ENCODE data around the gene PPP2R2B. TPM values are rescaled to one million over a fixed set of nuclear protein-coding genes. Genes with fewer than 3 reads are reported as not detected.

Gene PPP2R2B
- total and polyA plus RNA-seq, 2 donors (not counting 3 experiments of a cell fraction or from before 2014, with no cell fraction given): not detected

- no peak for FAIRE-seq
- H2AFZ ChIP-seq (ENCODE audit: low read depth, low read length): no peak overlapping the region
- H4K20me1 ChIP-seq (replicated peaks; ENCODE audit: control insufficient read depth, extremely low read depth, insufficient read depth, low read length): no peaks in the 10 kb centered on the region
- H3K9ac ChIP-seq (replicated peaks; ENCODE audit: extremely low read depth, insufficient read depth, low read length): no peak overlapping the region
- peaks cover 0 to 1% of the 10 kb centered on the region in 2 experiments for H3K27me3 ChIP-seq (ENCODE audit: control insufficient read depth in 2 of 2, insufficient read depth in 2 of 2, low read length in 2 of 2)
- H3K79me2 ChIP-seq (ENCODE audit: control insufficient read depth, insufficient read depth, low read length): no peaks in the 10 kb centered on the region
- no peak for DNase-seq (ENCODE audit: low read depth, low spot score)
- no peak overlapping the region for H3K27ac ChIP-seq (ENCODE audit: insufficient read depth, low read depth, low read length)
- intact Hi-C loops (cut with micrococcal nuclease) (no loop called here), dilution Hi-C loops (cut with MboI; ENCODE audit: extremely low pct_ligation_motif_present, low sequenced_read_pairs) (no loop called here)
- H3K9me3 ChIP-seq (replicated peaks; ENCODE audit: control insufficient read depth, insufficient read depth, low read length): no peaks in the 10 kb centered on the region
- ChIA-PET POLR2A (no interaction called here), CTCF (no interaction called here)
- no peak for TF ChIP-seq MAX (IDR thresholded peaks at IDR 0.05; ENCODE audit: insufficient read depth, insufficient read length)
- TF ChIP-seq JUN (IDR thresholded peaks at IDR 0.05; ENCODE audit: borderline replicate concordance, insufficient read depth, insufficient read length, low read depth): no peak
- TF ChIP-seq MYC (IDR thresholded peaks at IDR 0.05; ENCODE audit: low read depth, low read length): no peak
- TF ChIP-seq POLR2AphosphoS5 (IDR thresholded peaks at IDR 0.05; ENCODE audit: insufficient read depth, low read depth, low read length): no peak
- no peak for TF ChIP-seq EZH2 (IDR thresholded peaks at IDR 0.05; ENCODE audit: borderline replicate concordance, low read depth, low read length, severe bottlenecking)
- no peak for TF ChIP-seq CTCF (IDR thresholded peaks at IDR 0.05; ENCODE audit: extremely low read depth in 1 of 2, insufficient read depth in 1 of 2, low read depth in 1 of 2, low read length in 2 of 2)
- TF ChIP-seq GATA2 (IDR thresholded peaks at IDR 0.05; ENCODE audit: insufficient read depth, insufficient read length, low read depth, low read length): no peak
- no peak for TF ChIP-seq POLR2A (IDR thresholded peaks at IDR 0.05; ENCODE audit: low read depth, low read length)
- no peaks in the 10 kb centered on the region for H3K4me1 ChIP-seq (ENCODE audit: control insufficient read depth, extremely low read depth, insufficient read depth, low read length)
- H3K4me2 ChIP-seq (ENCODE audit: insufficient read depth, low read length): no peak overlapping the region
- H3K36me3 ChIP-seq (ENCODE audit: control insufficient read depth in 2 of 2, extremely low read depth in 1 of 2, insufficient read depth in 2 of 2, low read length in 2 of 2): no peaks in the 10 kb centered on the region
- no TSS peak for BruUV-seq (replicated peaks)
- H3K4me3 ChIP-seq (replicated peaks in 1 of 3; ENCODE audit: insufficient read depth in 1 of 3, low read depth in 1 of 3, low read length in 3 of 3): no peak overlapping the region
- H3K9me1 ChIP-seq (replicated peaks; ENCODE audit: control insufficient read depth, extremely low read depth, insufficient read depth, low read length): no peaks in the 10 kb centered on the region
Measured at GRCh38 chr5:146584750-146585149, 293.8 kb downstream of the PPP2R2B start.
